Endodermal cell (in vitro differentiated cells): Measurements from ENCODE around the gene FRA10AC1. TPM values are rescaled to one million over a fixed set of nuclear protein-coding genes. Genes with fewer than 3 reads are reported as not detected.

Experiments used
- DNase-seq: peaks from one replicate; pipeline ENCODE4 v3.0.0-alpha.2; 2017
- H3K27ac ChIP-seq: 2 replicates; pipeline ENCODE4 v1.5.1; 2013; ENCODE audit warnings: mild to moderate bottlenecking, low read depth, low read length, moderate library complexity
- H3K27me3 ChIP-seq: 2 replicates; pipeline ENCODE4 v1.6.1; 2013; ENCODE audit warnings: mild to moderate bottlenecking, low read length, moderate library complexity; ENCODE audit not compliant: insufficient read depth, control insufficient read depth, poor library complexity, severe bottlenecking
- H3K36me3 ChIP-seq: 2 replicates; pipeline ENCODE4 v1.7.0; 2013; ENCODE audit warnings: mild to moderate bottlenecking, low read length, moderate library complexity; ENCODE audit not compliant: control insufficient read depth, insufficient read depth
- H3K4me1 ChIP-seq: one replicate; pipeline ENCODE4 v1.7.0; 2013; ENCODE audit warnings: low read length; ENCODE audit not compliant: control insufficient read depth, insufficient read depth
- H3K4me3 ChIP-seq: 2 replicates; pipeline ENCODE4 v1.5.1; 2013; ENCODE audit warnings: mild to moderate bottlenecking, low read length, moderate library complexity
- H3K9ac ChIP-seq: 2 replicates; pipeline ENCODE4 v1.6.1; 2013; ENCODE audit warnings: mild to moderate bottlenecking, low read length, moderate library complexity; ENCODE audit not compliant: poor library complexity, severe bottlenecking; ENCODE audit errors: extremely low read depth
- H3K9me3 ChIP-seq: 2 replicates; pipeline ENCODE4 v1.6.1; 2013; ENCODE audit warnings: mild to moderate bottlenecking, low read length, moderate library complexity; ENCODE audit not compliant: control insufficient read depth
- H3K27ac Mint-ChIP-seq: 2 replicates; pipeline ENCODE4 v1.8.0; 2020; ENCODE audit warnings: mixed read lengths
- H3K27me3 Mint-ChIP-seq: 2 replicates; pipeline ENCODE4 v1.8.0; 2021; ENCODE audit warnings: mild to moderate bottlenecking, mixed read lengths; ENCODE audit not compliant: insufficient read depth
- H3K36me3 Mint-ChIP-seq: 2 replicates; pipeline ENCODE4 v1.8.0; 2020; ENCODE audit warnings: low read depth, mixed read lengths
- H3K4me1 Mint-ChIP-seq: 2 replicates; pipeline ENCODE4 v1.8.0; 2020; ENCODE audit warnings: mixed read lengths
- H3K4me3 Mint-ChIP-seq: 2 replicates; pipeline ENCODE4 v1.8.0; 2020; ENCODE audit warnings: mild to moderate bottlenecking, moderate library complexity, mixed read lengths
- H3K9me3 Mint-ChIP-seq: 2 replicates; pipeline ENCODE4 v1.8.0; 2020; ENCODE audit warnings: mild to moderate bottlenecking, mixed read lengths
- WGBS, 2 experiments: methylation state at CpG; one replicate each; pipeline versions ENCODE4 v1.1.5 to v1.1.7; 2013; ENCODE audit warnings: missing lambda C conversion rate in 2 of 2, mixed read lengths in 1 of 2; ENCODE audit not compliant: insufficient coverage in 1 of 2, insufficient read length in 1 of 2; 5-methylcytosine and 5-hydroxymethylcytosine counted together
- total RNA-seq, 2 donors: library from RNA; stranded (reverse); fragmentation: NEBNext Ultra II Directional in 1 of 2; extraction: Animal tissue kit (Norgen Biotek cat#: 25700) in 1 of 2; gene quantifications; 2 replicates in 1 of 2; 3 replicates in 1 of 2; pipeline ENCODE4 v1.2.1, GENCODE V29; 2021
- TF ChIP-seq, protein P1 (sequence below): fragments of 200-600 bp; sonication (generic); conservative IDR thresholded peaks from 2 replicates; pipeline ENCODE4 v1.5.0; 2021; ENCODE audit warnings: antibody characterized with exemption, mild to moderate bottlenecking

FRA10AC1 gene
- total RNA-seq, 2 donors from 2014 or later, result 16.5 to 28.3 TPM

DNA sequence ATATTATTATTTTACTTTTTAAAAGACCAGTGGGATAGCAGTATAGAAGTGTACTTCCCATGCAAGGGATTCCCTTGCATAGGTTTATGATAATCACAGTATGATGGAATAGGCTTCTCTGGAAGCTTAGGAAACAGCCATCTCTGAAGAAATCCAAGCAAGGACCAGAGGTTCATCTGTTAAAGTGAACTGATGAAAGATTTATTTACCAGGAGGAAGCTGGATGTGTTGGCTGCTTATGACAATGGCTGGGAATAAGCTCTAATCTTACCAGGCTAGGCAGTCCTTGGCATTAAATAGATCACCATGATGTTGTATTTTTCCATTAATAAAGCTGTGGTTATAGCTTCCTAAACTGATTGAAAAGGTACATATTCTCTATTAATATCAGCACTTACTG lies 32.0 kb downstream of the FRA10AC1 start:
- no peak overlapping the region for H3K4me3 ChIP-seq
- H3K27me3 Mint-ChIP-seq, result no peaks in the 10 kb centered on the region
- no peak for DNase-seq
- TF ChIP-seq, protein P1, sequence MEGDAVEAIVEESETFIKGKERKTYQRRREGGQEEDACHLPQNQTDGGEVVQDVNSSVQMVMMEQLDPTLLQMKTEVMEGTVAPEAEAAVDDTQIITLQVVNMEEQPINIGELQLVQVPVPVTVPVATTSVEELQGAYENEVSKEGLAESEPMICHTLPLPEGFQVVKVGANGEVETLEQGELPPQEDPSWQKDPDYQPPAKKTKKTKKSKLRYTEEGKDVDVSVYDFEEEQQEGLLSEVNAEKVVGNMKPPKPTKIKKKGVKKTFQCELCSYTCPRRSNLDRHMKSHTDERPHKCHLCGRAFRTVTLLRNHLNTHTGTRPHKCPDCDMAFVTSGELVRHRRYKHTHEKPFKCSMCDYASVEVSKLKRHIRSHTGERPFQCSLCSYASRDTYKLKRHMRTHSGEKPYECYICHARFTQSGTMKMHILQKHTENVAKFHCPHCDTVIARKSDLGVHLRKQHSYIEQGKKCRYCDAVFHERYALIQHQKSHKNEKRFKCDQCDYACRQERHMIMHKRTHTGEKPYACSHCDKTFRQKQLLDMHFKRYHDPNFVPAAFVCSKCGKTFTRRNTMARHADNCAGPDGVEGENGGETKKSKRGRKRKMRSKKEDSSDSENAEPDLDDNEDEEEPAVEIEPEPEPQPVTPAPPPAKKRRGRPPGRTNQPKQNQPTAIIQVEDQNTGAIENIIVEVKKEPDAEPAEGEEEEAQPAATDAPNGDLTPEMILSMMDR, result no peak
- H3K9me3 ChIP-seq, result no peaks in the 10 kb centered on the region
- H3K9ac ChIP-seq, result no peak overlapping the region
- H3K27ac Mint-ChIP-seq, result no peak overlapping the region
- no peaks in the 10 kb centered on the region for H3K4me1 ChIP-seq
- no peak overlapping the region for H3K27ac ChIP-seq
- H3K27me3 ChIP-seq, result no peaks in the 10 kb centered on the region
- H3K4me3 Mint-ChIP-seq, result no peak overlapping the region
- no peaks in the 10 kb centered on the region for H3K9me3 Mint-ChIP-seq
- peaks cover 2% of the 10 kb centered on the region for H3K4me1 Mint-ChIP-seq
- peaks cover 44% of the 10 kb centered on the region for H3K36me3 Mint-ChIP-seq
- peaks cover 65% of the 10 kb centered on the region for H3K36me3 ChIP-seq

GRCh38 chr10:93667795-93668194 lies 34.6 kb downstream of the FRA10AC1 start:
- Mint-ChIP-seq H3K9me3 (no peaks in the 10 kb centered on the region), H3K36me3 (peaks cover 42% of the 10 kb centered on the region), H3K4me3 (no peak overlapping the region), H3K27ac (no peak overlapping the region), H3K4me1 (peaks cover 2% of the 10 kb centered on the region), H3K27me3 (no peaks in the 10 kb centered on the region)
- H3K9ac ChIP-seq, result no peak overlapping the region
- no peak overlapping the region for H3K4me3 ChIP-seq
- H3K9me3 ChIP-seq, result no peaks in the 10 kb centered on the region
- WGBS, 2 experiments, result 100% methylated on average over 2 of the region's 3 CpGs; no CpG with 5 or more reads in 1 of the 2 experiments
- TF ChIP-seq, protein P1, result no peak
- DNase-seq, result no peak
- no peak overlapping the region for H3K27ac ChIP-seq
- H3K36me3 ChIP-seq, result peaks cover 46% of the 10 kb centered on the region
- H3K27me3 ChIP-seq, result no peaks in the 10 kb centered on the region
- H3K4me1 ChIP-seq, result no peaks in the 10 kb centered on the region

DNA sequence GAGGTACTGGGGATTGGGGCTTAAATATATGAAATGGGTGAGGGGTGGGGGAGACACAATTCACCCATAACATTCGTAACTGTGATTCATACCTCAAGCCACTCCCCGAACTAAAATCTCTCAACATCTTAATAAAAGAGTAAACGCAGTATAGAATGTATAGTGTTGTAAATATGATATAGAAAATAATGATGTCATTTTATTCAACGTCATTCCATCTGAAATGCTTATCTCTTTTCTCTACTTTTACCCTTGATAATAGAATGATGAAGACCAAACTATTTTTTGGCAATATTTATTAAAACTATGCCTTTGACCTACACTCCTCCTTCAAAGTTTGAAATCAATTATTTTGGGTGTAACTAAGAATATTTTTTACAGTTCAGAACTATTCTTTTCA lies 36.4 kb downstream of the FRA10AC1 start:
- H3K9me3 Mint-ChIP-seq, result no peaks in the 10 kb centered on the region
- H3K4me3 Mint-ChIP-seq, result no peak overlapping the region
- DNase-seq, result no peak
- H3K4me1 Mint-ChIP-seq, result no peaks in the 10 kb centered on the region
- peaks cover 46% of the 10 kb centered on the region for H3K36me3 ChIP-seq
- H3K9me3 ChIP-seq, result no peaks in the 10 kb centered on the region
- H3K9ac ChIP-seq, result no peak overlapping the region
- WGBS, 2 experiments, result 100% methylated on average over 1 of the region's 4 CpGs; no CpG with 5 or more reads in 1 of the 2 experiments
- TF ChIP-seq, protein P1, result no peak
- H3K36me3 Mint-ChIP-seq, result peaks cover 42% of the 10 kb centered on the region
- H3K4me3 ChIP-seq, result no peak overlapping the region
- H3K27me3 Mint-ChIP-seq, result no peaks in the 10 kb centered on the region
- H3K27me3 ChIP-seq, result no peaks in the 10 kb centered on the region
- no peaks in the 10 kb centered on the region for H3K4me1 ChIP-seq
- H3K27ac ChIP-seq, result no peak overlapping the region
- H3K27ac Mint-ChIP-seq, result no peak overlapping the region
